ENCODE measurements around the gene CTAG1B. TPM values are rescaled to one million over a fixed set of nuclear protein-coding genes. Genes with fewer than 3 reads are reported as not detected.

CTAG1B gene
- total and polyA plus RNA-seq, 2 donors (not counting 3 experiments of a cell fraction or from before 2014, with no cell fraction given): not detected

DNA sequence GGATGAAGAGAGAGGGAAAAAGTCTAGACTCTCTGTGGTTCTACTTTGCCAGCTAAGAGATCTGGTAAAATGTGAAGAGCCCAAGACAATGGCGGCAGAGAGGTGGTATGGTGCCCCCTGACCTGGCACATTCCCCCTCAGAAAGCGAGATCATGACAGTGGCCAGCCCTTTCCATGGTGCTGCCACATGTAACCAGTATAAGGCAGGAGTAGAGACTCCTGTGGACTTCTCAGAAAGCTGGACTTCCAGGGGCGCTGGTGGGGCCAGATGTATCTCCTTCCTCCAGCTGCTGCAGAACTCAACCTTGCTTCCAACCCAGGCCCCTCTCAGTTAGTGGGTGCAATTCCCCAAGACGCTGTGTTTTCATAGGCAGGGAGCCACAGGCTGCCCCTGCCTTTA, 24.6 kb downstream of the CTAG1B start:
- TF ChIP-seq POLR2A (IDR thresholded peaks at IDR 0.05; ENCODE audit: low read depth, low read length): no peak
- TF ChIP-seq EZH2 (IDR thresholded peaks at IDR 0.05; ENCODE audit: borderline replicate concordance, low read depth, low read length, severe bottlenecking): no peak
- TF ChIP-seq MYC (IDR thresholded peaks at IDR 0.05; ENCODE audit: low read depth, low read length): no peak
- TF ChIP-seq, protein P1, sequence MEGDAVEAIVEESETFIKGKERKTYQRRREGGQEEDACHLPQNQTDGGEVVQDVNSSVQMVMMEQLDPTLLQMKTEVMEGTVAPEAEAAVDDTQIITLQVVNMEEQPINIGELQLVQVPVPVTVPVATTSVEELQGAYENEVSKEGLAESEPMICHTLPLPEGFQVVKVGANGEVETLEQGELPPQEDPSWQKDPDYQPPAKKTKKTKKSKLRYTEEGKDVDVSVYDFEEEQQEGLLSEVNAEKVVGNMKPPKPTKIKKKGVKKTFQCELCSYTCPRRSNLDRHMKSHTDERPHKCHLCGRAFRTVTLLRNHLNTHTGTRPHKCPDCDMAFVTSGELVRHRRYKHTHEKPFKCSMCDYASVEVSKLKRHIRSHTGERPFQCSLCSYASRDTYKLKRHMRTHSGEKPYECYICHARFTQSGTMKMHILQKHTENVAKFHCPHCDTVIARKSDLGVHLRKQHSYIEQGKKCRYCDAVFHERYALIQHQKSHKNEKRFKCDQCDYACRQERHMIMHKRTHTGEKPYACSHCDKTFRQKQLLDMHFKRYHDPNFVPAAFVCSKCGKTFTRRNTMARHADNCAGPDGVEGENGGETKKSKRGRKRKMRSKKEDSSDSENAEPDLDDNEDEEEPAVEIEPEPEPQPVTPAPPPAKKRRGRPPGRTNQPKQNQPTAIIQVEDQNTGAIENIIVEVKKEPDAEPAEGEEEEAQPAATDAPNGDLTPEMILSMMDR (IDR thresholded peaks at IDR 0.05; ENCODE audit: extremely low read depth in 1 of 2, insufficient read depth in 1 of 2, low read depth in 1 of 2, low read length in 2 of 2): no peak
- no peak for TF ChIP-seq POLR2AphosphoS5 (IDR thresholded peaks at IDR 0.05; ENCODE audit: insufficient read depth, low read depth, low read length)
- H3K9me3 ChIP-seq (replicated peaks; ENCODE audit: control insufficient read depth, insufficient read depth, low read length): no peaks in the 10 kb centered on the region
- no peaks in the 10 kb centered on the region for H3K79me2 ChIP-seq (ENCODE audit: control insufficient read depth, insufficient read depth, low read length)
- no peak for FAIRE-seq
- peaks cover 5 to 13% of the 10 kb centered on the region in 2 experiments for H3K27me3 ChIP-seq (ENCODE audit: control insufficient read depth in 2 of 2, insufficient read depth in 2 of 2, low read length in 2 of 2)
- no peak overlapping the region for H3K4me2 ChIP-seq (ENCODE audit: insufficient read depth, low read length)
- dilution Hi-C loops (cut with MboI; ENCODE audit: extremely low pct_ligation_motif_present, low sequenced_read_pairs) (no loop called here), intact Hi-C loops (cut with micrococcal nuclease) (no loop called here)
- H3K36me3 ChIP-seq (ENCODE audit: control insufficient read depth in 2 of 2, extremely low read depth in 1 of 2, insufficient read depth in 2 of 2, low read length in 2 of 2): no peaks in the 10 kb centered on the region
- no TSS peak for BruUV-seq (replicated peaks)
- H3K9ac ChIP-seq (replicated peaks; ENCODE audit: extremely low read depth, insufficient read depth, low read length): no peak overlapping the region
- CTCF ChIA-PET: no interaction called here
- DNase-seq (ENCODE audit: low read depth, low spot score): no peak
- no peaks in the 10 kb centered on the region for H3K4me1 ChIP-seq (ENCODE audit: control insufficient read depth, extremely low read depth, insufficient read depth, low read length)
- no peak overlapping the region for H3K4me3 ChIP-seq (replicated peaks in 1 of 3; ENCODE audit: insufficient read depth in 1 of 3, low read depth in 1 of 3, low read length in 3 of 3)
- no peak overlapping the region for H3K27ac ChIP-seq (ENCODE audit: insufficient read depth, low read depth, low read length)
- POLR2A ChIA-PET: no interaction called here
- H2AFZ ChIP-seq (ENCODE audit: low read depth, low read length): no peak overlapping the region
- H4K20me1 ChIP-seq (replicated peaks; ENCODE audit: control insufficient read depth, extremely low read depth, insufficient read depth, low read length): no peaks in the 10 kb centered on the region
- H3K9me1 ChIP-seq (replicated peaks; ENCODE audit: control insufficient read depth, extremely low read depth, insufficient read depth, low read length): no peaks in the 10 kb centered on the region

DNA sequence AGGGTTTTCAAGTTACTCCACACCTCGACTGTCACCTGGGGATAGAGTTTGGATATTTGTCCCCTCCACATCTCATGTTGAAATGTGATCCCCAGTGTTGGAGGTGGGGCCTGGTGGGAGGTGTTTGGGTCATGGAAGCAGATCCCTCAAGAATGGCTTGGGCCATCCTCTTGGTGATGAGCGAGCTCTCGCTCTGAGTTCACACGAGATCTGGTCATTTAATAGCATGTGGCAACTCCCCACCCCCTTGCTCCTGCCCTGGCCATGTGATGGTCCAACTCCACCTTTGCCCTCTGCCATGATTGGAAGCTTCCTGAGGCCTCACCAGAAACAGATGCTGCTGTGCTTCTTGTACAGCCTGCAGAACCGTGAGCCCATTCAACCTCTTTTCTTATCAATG, 25.9 kb downstream of the CTAG1B start:
- Histone ChIP-seq H3K9me1 (replicated peaks; ENCODE audit: control insufficient read depth, extremely low read depth, insufficient read depth, low read length) (no peaks in the 10 kb centered on the region), H3K9me3 (replicated peaks; ENCODE audit: control insufficient read depth, insufficient read depth, low read length) (no peaks in the 10 kb centered on the region), H3K9ac (replicated peaks; ENCODE audit: extremely low read depth, insufficient read depth, low read length) (no peak overlapping the region), H2AFZ (ENCODE audit: low read depth, low read length) (no peak overlapping the region), H4K20me1 (replicated peaks; ENCODE audit: control insufficient read depth, extremely low read depth, insufficient read depth, low read length) (no peaks in the 10 kb centered on the region), H3K36me3 (ENCODE audit: control insufficient read depth in 2 of 2, extremely low read depth in 1 of 2, insufficient read depth in 2 of 2, low read length in 2 of 2) (no peaks in the 10 kb centered on the region), H3K4me2 (ENCODE audit: insufficient read depth, low read length) (no peak overlapping the region), H3K79me2 (ENCODE audit: control insufficient read depth, insufficient read depth, low read length) (no peaks in the 10 kb centered on the region), H3K27me3 (ENCODE audit: control insufficient read depth in 2 of 2, insufficient read depth in 2 of 2, low read length in 2 of 2) (peaks cover 5 to 13% of the 10 kb centered on the region in 2 experiments), H3K4me1 (ENCODE audit: control insufficient read depth, extremely low read depth, insufficient read depth, low read length) (no peaks in the 10 kb centered on the region), H3K4me3 (replicated peaks in 1 of 3; ENCODE audit: insufficient read depth in 1 of 3, low read depth in 1 of 3, low read length in 3 of 3) (no peak overlapping the region), H3K27ac (ENCODE audit: insufficient read depth, low read depth, low read length) (no peak overlapping the region)
- dilution Hi-C loops (cut with MboI; ENCODE audit: extremely low pct_ligation_motif_present, low sequenced_read_pairs): no loop called here
- DNase-seq (ENCODE audit: low read depth, low spot score): no peak
- intact Hi-C loops (cut with micrococcal nuclease): no loop called here
- BruUV-seq (replicated peaks): no TSS peak
- TF ChIP-seq, protein P2, sequence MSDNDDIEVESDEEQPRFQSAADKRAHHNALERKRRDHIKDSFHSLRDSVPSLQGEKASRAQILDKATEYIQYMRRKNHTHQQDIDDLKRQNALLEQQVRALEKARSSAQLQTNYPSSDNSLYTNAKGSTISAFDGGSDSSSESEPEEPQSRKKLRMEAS (IDR thresholded peaks at IDR 0.05; ENCODE audit: insufficient read depth, insufficient read length): no peak
- TF ChIP-seq JUN (IDR thresholded peaks at IDR 0.05; ENCODE audit: borderline replicate concordance, insufficient read depth, insufficient read length, low read depth): no peak
- no peak for TF ChIP-seq POLR2A (IDR thresholded peaks at IDR 0.05; ENCODE audit: low read depth, low read length)
- no peak for TF ChIP-seq EZH2 (IDR thresholded peaks at IDR 0.05; ENCODE audit: borderline replicate concordance, low read depth, low read length, severe bottlenecking)
- no peak for TF ChIP-seq GATA2 (IDR thresholded peaks at IDR 0.05; ENCODE audit: insufficient read depth, insufficient read length, low read depth, low read length)
- TF ChIP-seq, protein P1 (IDR thresholded peaks at IDR 0.05; ENCODE audit: extremely low read depth in 1 of 2, insufficient read depth in 1 of 2, low read depth in 1 of 2, low read length in 2 of 2): no peak
- TF ChIP-seq POLR2AphosphoS5 (IDR thresholded peaks at IDR 0.05; ENCODE audit: insufficient read depth, low read depth, low read length): no peak
- TF ChIP-seq MYC (IDR thresholded peaks at IDR 0.05; ENCODE audit: low read depth, low read length): no peak
- TF ChIP-seq FOS (IDR thresholded peaks at IDR 0.05; ENCODE audit: borderline replicate concordance, insufficient read depth, low read length): no peak
- POLR2A ChIA-PET: no interaction called here
- CTCF ChIA-PET: no interaction called here
- FAIRE-seq: no peak
